GM19328 (cell line): ENCODE data around the gene GPR143.

ENCODE experiments used
- ATAC-seq: cut with Tn5 transposase; IDR thresholded peaks from one replicate; pipeline ENCODE4 v1.9.1; 2021; ENCODE audit warnings: mild to moderate bottlenecking, moderate library complexity; ENCODE audit not compliant: unreplicated experiment

The GPR143 gene

GRCh38 chrX:9708923-9709553 is 56.6 kb downstream of the GPR143 start:
- peak; percentile 81 for ATAC-seq

GRCh38 chrX:9708086-9708485 is 57.6 kb downstream of the GPR143 start:
- no peak for ATAC-seq

GRCh38 chrX:9707306-9708033 is 58.2 kb downstream of the GPR143 start:
- no peak for ATAC-seq

GRCh38 chrX:9706421-9706820 is 59.2 kb downstream of the GPR143 start:
- ATAC-seq: no peak

GRCh38 chrX:9704876-9705465 is 60.7 kb downstream of the GPR143 start:
- no peak for ATAC-seq

GRCh38 chrX:9703406-9703805 is 62.2 kb downstream of the GPR143 start:
- no peak for ATAC-seq

GRCh38 chrX:9701790-9702189 is 63.9 kb downstream of the GPR143 start:
- no peak for ATAC-seq

GRCh38 chrX:9700555-9700954 is 65.1 kb downstream of the GPR143 start:
- no peak for ATAC-seq

GRCh38 chrX:9698576-9698975 is 67.1 kb downstream of the GPR143 start:
- no peak for ATAC-seq

GRCh38 chrX:9693307-9694001 is 72.2 kb downstream of the GPR143 start:
- ATAC-seq: no peak

- ATAC-seq: no peak
Observed at GRCh38 chrX:9690046-9690445, 75.6 kb downstream of the GPR143 start.

GRCh38 chrX:9688833-9689232 is 76.8 kb downstream of the GPR143 start:
- ATAC-seq: no peak

- no peak for ATAC-seq
Observed at GRCh38 chrX:9687899-9688298, 77.7 kb downstream of the GPR143 start.

- no peak for ATAC-seq
Observed at GRCh38 chrX:9683350-9683749, 82.3 kb downstream of the GPR143 start.

GRCh38 chrX:9682861-9683260 is 82.8 kb downstream of the GPR143 start:
- no peak for ATAC-seq

GRCh38 chrX:9682456-9682855 is 83.2 kb downstream of the GPR143 start:
- no peak for ATAC-seq

GRCh38 chrX:9681422-9681821 is 84.2 kb downstream of the GPR143 start:
- no peak for ATAC-seq

GRCh38 chrX:9681011-9681410 is 84.6 kb downstream of the GPR143 start:
- no peak for ATAC-seq

- no peak for ATAC-seq
Observed at GRCh38 chrX:9678215-9678965, 87.3 kb downstream of the GPR143 start.

- peak; percentile 97 for ATAC-seq
Observed at GRCh38 chrX:9677098-9677739, 88.4 kb downstream of the GPR143 start.

GRCh38 chrX:9676738-9677097 is 88.9 kb downstream of the GPR143 start:
- no peak for ATAC-seq
